CD4-positive, alpha-beta T cell (primary cell): ENCODE measurements around the gene DLST. TPM values are rescaled to one million over a fixed set of nuclear protein-coding genes. Genes with fewer than 3 reads are reported as not detected.

ENCODE experiments used
- ATAC-seq: fragments of 200-7000 bp; cut with Tn5 transposase; one replicate; pipeline ENCODE4 v1.10.0; 2022; ENCODE audit warnings: mild to moderate bottlenecking; ENCODE audit not compliant: poor library complexity
- CTCF ChIA-PET: fragments of 350-600 bp; sonication (Branson Sonifier 250); formaldehyde crosslinking; loops from one replicate; lab custom pipeline; 2021; ENCODE audit warnings: antibody characterized with exemption, inconsistent platforms; lab: Charles Lee
- POLR2A ChIA-PET: fragments of 350-600 bp; sonication (Branson Sonifier 250); formaldehyde crosslinking; loops from one replicate; lab custom pipeline; 2021; ENCODE audit warnings: antibody characterized with exemption, inconsistent platforms; lab: Charles Lee
- DNase-seq, 14 experiments: peaks; one replicate each; pipeline ENCODE4 v3.0.0-alpha.2; 2013 to 2020; ENCODE audit warnings: mixed read lengths in 2 of 14
- H3K27ac ChIP-seq, 2 donors: one replicate each; pipeline versions ENCODE4 v1.5.1 to v1.7.0; 2013; ENCODE audit warnings: low read length in 2 of 2, low read depth in 1 of 2, mild to moderate bottlenecking in 1 of 2
- H3K27me3 ChIP-seq, 2 experiments: 1 replicate in 1 of 2; 2 replicates in 1 of 2; pipeline versions ENCODE4 v1.6.1 to v1.7.0; 2013; ENCODE audit warnings: low read length in 2 of 2, control low read depth in 1 of 2, mild to moderate bottlenecking in 1 of 2, moderate library complexity in 1 of 2; ENCODE audit not compliant: insufficient read depth in 2 of 2, control insufficient read depth in 1 of 2
- H3K36me3 ChIP-seq: one replicate; pipeline ENCODE4 v1.6.1; 2013; ENCODE audit warnings: low read length, control low read depth; ENCODE audit not compliant: insufficient read depth
- H3K4me1 ChIP-seq: one replicate; pipeline ENCODE4 v1.6.1; 2013; ENCODE audit warnings: low read length, control low read depth; ENCODE audit not compliant: insufficient read depth
- H3K4me3 ChIP-seq: one replicate; pipeline ENCODE4 v1.5.1; 2013; ENCODE audit warnings: mild to moderate bottlenecking, low read length, moderate library complexity
- H3K9me3 ChIP-seq, 2 experiments: 1 replicate in 1 of 2; 2 replicates in 1 of 2; pipeline versions ENCODE4 v1.6.1 to v1.7.0; 2013; ENCODE audit warnings: low read length in 2 of 2, mild to moderate bottlenecking in 2 of 2, control low read depth in 1 of 2, moderate library complexity in 1 of 2; ENCODE audit not compliant: control insufficient read depth in 1 of 2, insufficient read depth in 1 of 2
- H3K27ac Mint-ChIP-seq: one replicate; pipeline ENCODE4 v1.8.0; 2020; ENCODE audit warnings: mixed read lengths
- H3K27me3 Mint-ChIP-seq: one replicate; pipeline ENCODE4 v1.8.0; 2021; ENCODE audit warnings: mixed read lengths
- H3K36me3 Mint-ChIP-seq: one replicate; pipeline ENCODE4 v1.8.0; 2021; ENCODE audit warnings: low read depth, mixed read lengths
- H3K4me1 Mint-ChIP-seq: one replicate; pipeline ENCODE4 v1.8.0; 2021; ENCODE audit warnings: low read depth, mixed read lengths
- H3K4me3 Mint-ChIP-seq: one replicate; pipeline ENCODE4 v1.8.0; 2020; ENCODE audit warnings: mild to moderate bottlenecking, mixed read lengths
- H3K9me3 Mint-ChIP-seq: one replicate; pipeline ENCODE4 v1.8.0; 2020; ENCODE audit warnings: mixed read lengths
- CTCF ChIP-seq: fragments of 200-600 bp; IDR thresholded peaks from one replicate; pipeline ENCODE4 v1.8.0; 2022; ENCODE audit warnings: antibody characterized with exemption, mild to moderate bottlenecking
- intact Hi-C, 2 experiments: fragments of 100-400 bp; cut with DNase I in 1 of 2; cut with micrococcal nuclease in 1 of 2; formaldehyde crosslinking; loops; one replicate each; pipeline versions ENCODE4 v1.15.1 to v1.9.0; 2023 to 2025; cut with DNase I, micrococcal nuclease
- total RNA-seq, 174 experiments: library from RNA in 2 of 174; stranded (reverse) in 2 of 174; gene quantifications; one replicate each; pipeline ENCODE4 v1.2.3 and lab custom pipeline; 2021 to 2026

Gene DLST
- total RNA-seq, 2 experiments from 2014 or later, result 162 to 170 TPM

- ChIA-PET CTCF (interaction anchor here (1.1 kb wide), 1 partner anchor 20 kb away, joined by 3 read pairs; no protein-coding TSS in a partner anchor), POLR2A (interaction anchor here (1.7 kb wide), 1 partner anchor 77 kb away, joined by 5 read pairs; the partner anchor contains the start of gene YLPM1)
- Histone ChIP-seq H3K27ac (peak overlapping the region in 1 of 2 donors; percentile 70), H3K4me1 (peaks cover 29% of the 10 kb centered on the region), H3K27me3 (no peaks in the 10 kb centered on the region), H3K4me3 (no peak overlapping the region), H3K36me3 (peaks cover 3% of the 10 kb centered on the region), H3K9me3 (no peaks in the 10 kb centered on the region)
- peaks cover 31% of the 10 kb centered on the region for H3K36me3 Mint-ChIP-seq
- H3K27ac Mint-ChIP-seq, result peak overlapping the region; percentile 97
- no peaks in the 10 kb centered on the region for H3K9me3 Mint-ChIP-seq
- H3K4me3 Mint-ChIP-seq, result no peak overlapping the region
- TF ChIP-seq CTCF, result no peak
- no peaks in the 10 kb centered on the region for H3K27me3 Mint-ChIP-seq
- ATAC-seq, result no peak
- DNase-seq, result peak in 1 of 14 experiments; percentile 9
- peaks cover 75% of the 10 kb centered on the region for H3K4me1 Mint-ChIP-seq
- intact Hi-C loops, result no loop called here
These were observed 41.1 kb upstream of the DLST start for GRCh38 chr14:74840603-74841030.

GRCh38 chr14:74841230-74842207 lies 40.2 kb upstream of the DLST start:
- CTCF ChIA-PET, result interaction anchor here (1.1 to 2.3 kb wide), 2 partner anchors 11 to 19 kb away, joined by 3 to 8 read pairs (median 4); no protein-coding TSS in a partner anchor
- no peaks in the 10 kb centered on the region for H3K27me3 ChIP-seq
- H3K36me3 ChIP-seq, result no peaks in the 10 kb centered on the region
- intact Hi-C loops, result no loop called here
- ATAC-seq, result peak; percentile 47
- Mint-ChIP-seq H3K27me3 (no peaks in the 10 kb centered on the region), H3K4me3 (peak overlapping the region; percentile 59), H3K36me3 (peaks cover 28% of the 10 kb centered on the region), H3K9me3 (no peaks in the 10 kb centered on the region), H3K27ac (peak overlapping the region; percentile 97), H3K4me1 (peaks cover 66% of the 10 kb centered on the region)
- POLR2A ChIA-PET, result interaction anchor here (0.7 to 1.7 kb wide), 2 partner anchors 19 to 78 kb away, joined by 3 to 5 read pairs; partner anchors contain the start of gene YLPM1
- no peak for TF ChIP-seq CTCF
- H3K4me3 ChIP-seq, result no peak overlapping the region
- no peaks in the 10 kb centered on the region for H3K9me3 ChIP-seq
- DNase-seq, result peak in 4 of 14 experiments; percentile 31 to 73 (median 48)
- peak overlapping the region; percentile 8 to 70 for H3K27ac ChIP-seq
- H3K4me1 ChIP-seq, result peaks cover 24% of the 10 kb centered on the region

GRCh38 chr14:74843653-74844052 lies 38.1 kb upstream of the DLST start:
- peaks cover 19% of the 10 kb centered on the region for H3K36me3 Mint-ChIP-seq
- H3K4me1 ChIP-seq, result peaks cover 17% of the 10 kb centered on the region
- H3K4me3 ChIP-seq, result no peak overlapping the region
- intact Hi-C loops, result no loop called here
- CTCF ChIA-PET, result interaction anchor here (1.0 to 2.3 kb wide), 2 partner anchors 17 to 62 kb away, joined by 3 to 8 read pairs; no protein-coding TSS in a partner anchor
- H3K36me3 ChIP-seq, result no peaks in the 10 kb centered on the region
- TF ChIP-seq CTCF, result no peak
- H3K27ac Mint-ChIP-seq, result peak overlapping the region; percentile 70
- no peak for DNase-seq
- no peak overlapping the region for H3K27ac ChIP-seq
- no peaks in the 10 kb centered on the region for H3K27me3 ChIP-seq
- no peaks in the 10 kb centered on the region for H3K9me3 Mint-ChIP-seq
- peaks cover 45% of the 10 kb centered on the region for H3K4me1 Mint-ChIP-seq
- POLR2A ChIA-PET, result no interaction called here
- ATAC-seq, result no peak
- no peaks in the 10 kb centered on the region for H3K27me3 Mint-ChIP-seq
- H3K9me3 ChIP-seq, result no peaks in the 10 kb centered on the region
- no peak overlapping the region for H3K4me3 Mint-ChIP-seq
